Ectodermal cell (in vitro differentiated cells): ENCODE measurements around the gene WDR70. TPM values are rescaled to one million over a fixed set of nuclear protein-coding genes. Genes with fewer than 3 reads are reported as not detected.
"Not testable (repeated sequence)": the region's sequence is repeated elsewhere in the genome, so short reads cannot be mapped to it uniquely, and the experiment has no call there.

ENCODE experiments used
- H3K27ac ChIP-seq: 2 replicates; pipeline ENCODE4 v1.7.0; 2013; ENCODE audit warnings: mild to moderate bottlenecking, low read depth, low read length; ENCODE audit not compliant: insufficient read depth, poor library complexity, severe bottlenecking
- H3K27me3 ChIP-seq: 2 replicates; pipeline ENCODE4 v1.7.0; 2013; ENCODE audit warnings: mild to moderate bottlenecking, low read length; ENCODE audit not compliant: insufficient read depth, control insufficient read depth, poor library complexity, severe bottlenecking
- H3K36me3 ChIP-seq: one replicate; pipeline ENCODE4 v1.7.0; 2013; ENCODE audit warnings: low read length; ENCODE audit not compliant: control insufficient read depth, insufficient read depth
- H3K4me1 ChIP-seq: one replicate; pipeline ENCODE4 v1.7.0; 2013; ENCODE audit warnings: low read length; ENCODE audit not compliant: control insufficient read depth, insufficient read depth
- H3K4me3 ChIP-seq: 2 replicates; pipeline ENCODE4 v1.7.0; 2013; ENCODE audit warnings: low read depth, low read length, control low read depth; ENCODE audit not compliant: insufficient read depth
- H3K9me3 ChIP-seq: 2 replicates; pipeline ENCODE4 v1.7.0; 2013; ENCODE audit warnings: mild to moderate bottlenecking, low read length, moderate library complexity; ENCODE audit not compliant: control insufficient read depth
- WGBS, 2 experiments: methylation state at CpG; one replicate each; pipeline ENCODE4 v1.1.7; 2013; ENCODE audit warnings: missing lambda C conversion rate in 2 of 2; 5-methylcytosine and 5-hydroxymethylcytosine counted together
- polyA plus RNA-seq, 4 experiments: library from polyadenylated mRNA; stranded (reverse); fragments of 50-300 nt; gene quantifications; one replicate each; pipeline ENCODE4 v1.2.3, GENCODE V29; 2013

WDR70 gene
- 50.2 TPM for polyA plus RNA-seq (2013, experiment 1 of 4)
- polyA plus RNA-seq (2013, experiment 2 of 4): 47.8 TPM
- polyA plus RNA-seq (2013, experiment 3 of 4): 30.4 TPM
- polyA plus RNA-seq (2013, experiment 4 of 4): 34.6 TPM

- H3K4me3 ChIP-seq: peak within 1 kb of the TSS; percentile 77
- peaks cover 15% of the 10 kb centered on the region for H3K27me3 ChIP-seq
- not testable (repeated sequence) for H3K4me1 ChIP-seq, H3K9me3 ChIP-seq, H3K36me3 ChIP-seq, H3K27ac ChIP-seq
- WGBS, 2 experiments: 0 to 1% methylated on average over 39 of the region's 39 CpGs
These were observed at the start of gene WDR70 for GRCh38 chr5:37379100-37379628. Gene WDR70 (plus strand): TSS chr5:37379318. CDS start chr5:37379368, 50 bp downstream.

GRCh38 chr5:37334754-37335153 is 44.4 kb upstream of the WDR70 start:
- 87 to 95% methylated on average over 12 of the region's 12 CpGs for WGBS, 2 experiments
- not testable (repeated sequence) for H3K4me1 ChIP-seq, H3K9me3 ChIP-seq, H3K27ac ChIP-seq, H3K4me3 ChIP-seq, H3K27me3 ChIP-seq
- H3K36me3 ChIP-seq: peaks cover 27% of the 10 kb centered on the region

- H3K27ac ChIP-seq, H3K4me3 ChIP-seq, H3K4me1 ChIP-seq, H3K27me3 ChIP-seq, H3K9me3 ChIP-seq: not testable (repeated sequence)
- peaks cover 32% of the 10 kb centered on the region for H3K36me3 ChIP-seq
- WGBS, 2 experiments: 92 to 96% methylated on average over 18 of the region's 18 CpGs
These were observed 36.4 kb upstream of the WDR70 start for GRCh38 chr5:37342741-37343140.

- no peak overlapping the region for H3K27ac ChIP-seq
- peaks cover 26% of the 10 kb centered on the region for H3K36me3 ChIP-seq
- H3K27me3 ChIP-seq: no peaks in the 10 kb centered on the region
- H3K4me3 ChIP-seq: no peak overlapping the region
- 94 to 99% methylated on average over 5 of the region's 6 CpGs for WGBS, 2 experiments
- no peaks in the 10 kb centered on the region for H3K4me1 ChIP-seq
- H3K9me3 ChIP-seq: no peaks in the 10 kb centered on the region
These were observed 24.0 kb upstream of the WDR70 start for GRCh38 chr5:37355161-37355560.

- peak overlapping the region; percentile 98 for H3K4me3 ChIP-seq
- no peak overlapping the region for H3K27ac ChIP-seq
- no peaks in the 10 kb centered on the region for H3K36me3 ChIP-seq
- peaks cover under 1% of the 10 kb centered on the region for H3K27me3 ChIP-seq
- H3K4me1 ChIP-seq: peaks cover 11% of the 10 kb centered on the region
- no peaks in the 10 kb centered on the region for H3K9me3 ChIP-seq
- WGBS, 2 experiments: 0 to 1% methylated on average over 7 of the region's 7 CpGs
These were observed 8.6 kb upstream of the WDR70 start for GRCh38 chr5:37370550-37370863.

GRCh38 chr5:37370864-37371726 is 8.0 kb upstream of the WDR70 start, which contains the start of gene NUP155:
Gene NUP155 (minus strand): TSS chr5:37371106. CDS start chr5:37370977, 129 bp downstream.
- Histone ChIP-seq H3K27me3 (peaks cover 7% of the 10 kb centered on the region), H3K27ac (peak within 1 kb of the TSS; percentile 60), H3K4me3 (peak within 1 kb of the TSS; percentile 98), H3K9me3 (no peaks in the 10 kb centered on the region), H3K4me1 (peaks cover 11% of the 10 kb centered on the region), H3K36me3 (no peaks in the 10 kb centered on the region)
- WGBS, 2 experiments: 3% methylated on average over 49 of the region's 49 CpGs

- Histone ChIP-seq H3K27ac (no peak overlapping the region), H3K27me3 (peaks cover 15% of the 10 kb centered on the region), H3K9me3 (no peaks in the 10 kb centered on the region), H3K36me3 (no peaks in the 10 kb centered on the region), H3K4me1 (no peaks in the 10 kb centered on the region), H3K4me3 (no peak overlapping the region)
- 90 to 92% methylated on average over 3 of the region's 3 CpGs for WGBS, 2 experiments
These were observed 4.0 kb upstream of the WDR70 start for GRCh38 chr5:37375091-37375490.

GRCh38 chr5:37378066-37378465 is 1.1 kb upstream of the WDR70 start:
- WGBS, 2 experiments: 92% methylated on average over 12 of the region's 12 CpGs
- not testable (repeated sequence) for H3K36me3 ChIP-seq

GRCh38 chr5:37391591-37391990 is 12.5 kb downstream of the WDR70 start:
- H3K36me3 ChIP-seq: peaks cover under 1% of the 10 kb centered on the region

More at GRCh38 chr5:37378066-37378465, 1.1 kb upstream of the WDR70 start:
- H3K27ac ChIP-seq, H3K4me3 ChIP-seq, H3K4me1 ChIP-seq, H3K9me3 ChIP-seq: not testable (repeated sequence)
- H3K27me3 ChIP-seq: peaks cover 15% of the 10 kb centered on the region

GRCh38 chr5:37396352-37396751 is 17.2 kb downstream of the WDR70 start:
- 94 to 95% methylated on average over 4 to 5 of the region's 5 CpGs for WGBS, 2 experiments
- Histone ChIP-seq H3K27ac (no peak overlapping the region), H3K27me3 (no peaks in the 10 kb centered on the region), H3K4me1 (no peaks in the 10 kb centered on the region), H3K36me3 (peaks cover 4% of the 10 kb centered on the region), H3K4me3 (no peak overlapping the region), H3K9me3 (no peaks in the 10 kb centered on the region)

More at GRCh38 chr5:37391591-37391990, 12.5 kb downstream of the WDR70 start:
- Histone ChIP-seq H3K9me3 (no peaks in the 10 kb centered on the region), H3K27me3 (no peaks in the 10 kb centered on the region), H3K27ac (no peak overlapping the region), H3K4me3 (no peak overlapping the region), H3K4me1 (no peaks in the 10 kb centered on the region)
- 84 to 88% methylated on average over 1 to 3 of the region's 3 CpGs for WGBS, 2 experiments
